GM12875 (cell line): ENCODE results near the gene CAMKK1.

Source experiments
- H3K4me3 ChIP-seq: one replicate; pipeline ENCODE4 v1.5.1; 2011; ENCODE audit warnings: low read depth, low read length, control low read depth
- TF ChIP-seq, protein P1 (sequence below): IDR thresholded peaks from 2 replicates; pipeline ENCODE4 v1.5.1; 2011; ENCODE audit warnings: low read depth, mild to moderate bottlenecking, control low read depth, inconsistent platforms, low read length, moderate library complexity, borderline replicate concordance; ENCODE audit not compliant: insufficient read depth

Gene CAMKK1

DNA sequence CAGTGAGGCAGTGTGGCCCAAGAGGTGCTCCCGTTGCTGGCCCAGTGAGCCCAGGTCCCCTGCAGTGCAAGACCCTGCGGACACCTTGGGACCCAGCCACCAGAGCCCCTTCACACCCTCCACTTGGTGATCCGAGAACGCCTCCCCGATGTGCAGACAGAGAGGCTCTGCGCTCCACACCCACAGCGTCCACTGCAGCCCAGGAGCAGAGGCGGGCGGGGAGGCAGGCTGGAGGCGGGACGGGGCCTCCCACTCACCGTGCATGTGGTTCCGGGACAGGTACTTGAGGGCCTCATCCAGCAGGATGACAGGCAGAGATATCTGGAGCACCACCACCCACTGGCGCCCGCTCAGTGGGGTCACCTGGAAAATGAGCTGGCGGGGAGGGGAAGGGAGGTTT lies 35.6 kb upstream of the CAMKK1 start:
- no peak overlapping the region for H3K4me3 ChIP-seq
- TF ChIP-seq, protein P1, sequence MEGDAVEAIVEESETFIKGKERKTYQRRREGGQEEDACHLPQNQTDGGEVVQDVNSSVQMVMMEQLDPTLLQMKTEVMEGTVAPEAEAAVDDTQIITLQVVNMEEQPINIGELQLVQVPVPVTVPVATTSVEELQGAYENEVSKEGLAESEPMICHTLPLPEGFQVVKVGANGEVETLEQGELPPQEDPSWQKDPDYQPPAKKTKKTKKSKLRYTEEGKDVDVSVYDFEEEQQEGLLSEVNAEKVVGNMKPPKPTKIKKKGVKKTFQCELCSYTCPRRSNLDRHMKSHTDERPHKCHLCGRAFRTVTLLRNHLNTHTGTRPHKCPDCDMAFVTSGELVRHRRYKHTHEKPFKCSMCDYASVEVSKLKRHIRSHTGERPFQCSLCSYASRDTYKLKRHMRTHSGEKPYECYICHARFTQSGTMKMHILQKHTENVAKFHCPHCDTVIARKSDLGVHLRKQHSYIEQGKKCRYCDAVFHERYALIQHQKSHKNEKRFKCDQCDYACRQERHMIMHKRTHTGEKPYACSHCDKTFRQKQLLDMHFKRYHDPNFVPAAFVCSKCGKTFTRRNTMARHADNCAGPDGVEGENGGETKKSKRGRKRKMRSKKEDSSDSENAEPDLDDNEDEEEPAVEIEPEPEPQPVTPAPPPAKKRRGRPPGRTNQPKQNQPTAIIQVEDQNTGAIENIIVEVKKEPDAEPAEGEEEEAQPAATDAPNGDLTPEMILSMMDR: no peak

DNA sequence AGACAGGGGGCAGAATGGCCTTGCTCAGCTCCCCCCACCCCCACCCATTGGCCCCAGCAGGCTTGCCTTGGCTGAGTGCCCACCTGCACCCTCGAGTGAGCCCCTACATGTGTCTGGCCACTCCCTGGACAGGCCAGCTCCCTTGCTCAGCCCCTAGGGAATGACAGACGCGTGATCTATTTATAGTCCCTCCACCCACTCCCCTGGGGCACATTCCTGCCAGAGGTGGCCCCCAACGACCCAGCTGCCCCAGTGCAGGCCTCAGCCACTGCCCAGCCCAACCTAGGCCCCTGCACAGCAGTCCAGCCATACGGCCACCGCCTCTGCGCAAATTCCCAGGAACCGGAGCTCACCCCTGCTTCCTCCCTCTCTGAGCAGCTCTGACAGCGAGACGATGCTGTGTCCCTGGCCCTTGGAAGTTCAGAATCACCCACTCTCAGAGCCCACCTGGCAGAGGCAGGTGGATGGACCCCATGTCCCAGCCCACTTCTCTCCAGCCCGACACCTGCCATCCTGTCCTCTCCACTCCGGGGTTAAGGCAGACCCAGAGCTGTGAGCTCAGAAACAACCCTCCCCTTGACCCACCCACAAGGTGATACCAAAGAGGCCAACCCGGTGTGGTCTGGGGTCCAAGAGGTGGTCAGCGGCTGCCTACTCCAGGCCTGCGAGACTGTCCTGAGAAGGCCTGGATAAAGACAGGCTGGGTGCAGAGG lies 34.9 kb upstream of the CAMKK1 start:
- no peak overlapping the region for H3K4me3 ChIP-seq
- TF ChIP-seq, protein P1: no peak

DNA sequence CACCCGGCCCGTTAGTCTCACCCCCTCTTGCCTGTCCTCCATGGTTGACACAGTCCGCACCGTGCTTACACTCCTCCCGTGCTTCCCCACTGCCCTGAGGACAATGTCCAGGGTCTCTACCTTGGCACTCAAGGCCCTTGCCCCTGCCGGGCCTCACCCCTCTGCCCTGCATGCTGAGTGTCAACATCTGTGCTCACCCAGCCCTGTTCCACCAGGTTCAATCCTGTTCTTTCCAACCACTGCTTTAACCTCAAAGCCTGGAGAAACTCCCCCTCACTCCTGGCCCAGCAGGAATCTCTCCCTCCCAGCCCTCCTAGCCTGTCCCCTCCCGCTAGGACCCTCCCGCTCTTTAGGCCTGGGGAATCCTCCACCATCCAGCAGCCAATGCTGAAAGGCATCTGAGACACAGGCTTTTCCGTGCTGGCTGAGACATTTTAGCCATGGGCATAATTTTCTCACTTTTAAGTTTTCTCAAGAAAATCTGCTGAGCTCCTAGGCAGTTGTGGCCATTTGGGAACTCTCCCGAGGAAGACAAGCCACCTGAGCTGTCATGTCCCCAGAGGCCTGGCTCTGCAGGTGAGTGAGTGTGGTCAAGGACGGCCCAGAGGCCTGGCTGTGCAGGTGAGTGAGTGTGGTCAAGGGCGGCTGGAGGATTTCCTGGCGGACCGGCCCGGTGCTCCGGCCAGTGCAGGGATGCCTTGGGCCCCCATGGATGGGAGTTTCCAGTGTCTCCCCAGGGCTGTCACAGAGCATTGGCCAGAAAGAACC lies 34.2 kb upstream of the CAMKK1 start:
- TF ChIP-seq, protein P1: no peak
- no peak overlapping the region for H3K4me3 ChIP-seq

DNA sequence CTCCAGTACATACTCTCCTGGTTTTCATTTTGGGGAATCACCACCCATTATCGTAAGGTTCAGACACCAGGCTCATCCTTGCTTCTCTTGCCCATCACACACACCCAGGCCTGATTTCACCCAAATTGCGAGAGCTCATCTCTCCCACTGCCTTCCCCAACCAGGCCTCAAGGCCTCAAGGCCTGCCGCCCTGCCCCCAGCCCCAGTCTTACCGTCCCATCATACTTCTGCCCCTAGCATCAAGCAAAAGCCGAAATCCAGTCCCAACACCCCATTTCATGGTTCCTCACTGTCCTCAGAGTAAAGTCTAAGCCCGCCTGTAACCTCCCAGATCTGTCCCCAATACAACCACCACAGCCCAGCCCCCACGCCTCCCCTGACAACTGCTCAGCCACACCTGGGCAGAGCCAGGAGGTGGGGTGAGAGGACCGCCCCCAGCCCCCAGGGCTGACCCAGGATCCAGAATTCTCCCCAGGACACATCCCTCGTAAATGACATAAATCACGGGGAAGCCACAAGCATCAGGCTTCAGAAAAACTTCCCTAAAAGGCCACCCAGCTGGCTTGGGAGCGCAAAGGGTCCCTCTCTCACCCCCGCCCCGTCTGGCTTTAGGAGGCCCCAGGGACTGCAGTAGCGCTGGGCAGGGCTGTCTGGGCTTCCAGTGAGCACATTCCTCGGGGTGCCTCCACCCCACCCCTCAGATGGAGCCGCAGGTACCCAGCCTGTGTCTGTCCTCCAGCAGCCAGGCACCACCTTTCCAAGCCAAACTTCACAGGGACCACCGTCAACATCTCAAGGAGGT lies 33.0 kb upstream of the CAMKK1 start:
- TF ChIP-seq, protein P1: no peak
- H3K4me3 ChIP-seq: no peak overlapping the region

DNA sequence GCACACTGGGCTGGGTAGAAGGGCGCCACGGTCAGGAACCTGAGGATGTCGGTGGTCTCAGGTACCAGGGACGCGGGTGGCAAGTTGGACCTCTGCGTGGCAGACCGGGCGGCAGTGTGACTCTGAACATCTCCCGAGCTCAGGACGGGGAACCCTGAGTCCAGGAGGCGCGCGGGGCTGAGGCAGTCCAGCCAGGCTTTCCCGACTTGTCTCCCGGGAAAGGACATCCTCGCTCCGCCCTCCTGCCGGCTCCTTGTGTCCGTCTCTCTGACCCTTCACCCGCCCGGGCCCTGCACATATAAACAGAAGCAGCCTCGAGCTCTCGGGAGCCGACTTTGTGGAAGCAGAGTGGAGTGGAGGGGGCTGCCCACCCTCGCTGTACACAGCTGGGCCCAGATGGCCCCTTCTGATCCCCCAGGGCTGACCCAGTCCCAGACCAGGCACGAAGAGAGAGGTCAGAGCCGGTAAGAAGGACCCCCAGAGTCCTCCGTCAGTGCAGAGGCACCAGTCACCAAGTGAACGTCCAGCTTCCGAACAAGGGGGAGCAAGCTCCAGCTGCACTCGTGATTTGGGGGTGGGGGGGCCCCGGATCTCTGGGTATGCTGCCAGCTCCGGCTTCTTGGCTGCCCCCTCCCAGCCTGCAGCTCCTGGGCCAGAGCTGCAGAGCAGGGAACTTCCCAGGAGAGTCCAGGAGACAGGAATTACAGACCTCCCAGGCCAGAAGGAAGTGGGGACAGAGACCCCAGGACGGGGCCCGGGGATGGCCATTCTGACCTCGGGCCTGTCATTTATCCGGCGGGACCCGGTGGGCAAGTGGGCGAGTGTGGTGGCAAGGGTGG lies 31.9 kb upstream of the CAMKK1 start:
- H3K4me3 ChIP-seq: no peak overlapping the region
- TF ChIP-seq, protein P1: no peak

DNA sequence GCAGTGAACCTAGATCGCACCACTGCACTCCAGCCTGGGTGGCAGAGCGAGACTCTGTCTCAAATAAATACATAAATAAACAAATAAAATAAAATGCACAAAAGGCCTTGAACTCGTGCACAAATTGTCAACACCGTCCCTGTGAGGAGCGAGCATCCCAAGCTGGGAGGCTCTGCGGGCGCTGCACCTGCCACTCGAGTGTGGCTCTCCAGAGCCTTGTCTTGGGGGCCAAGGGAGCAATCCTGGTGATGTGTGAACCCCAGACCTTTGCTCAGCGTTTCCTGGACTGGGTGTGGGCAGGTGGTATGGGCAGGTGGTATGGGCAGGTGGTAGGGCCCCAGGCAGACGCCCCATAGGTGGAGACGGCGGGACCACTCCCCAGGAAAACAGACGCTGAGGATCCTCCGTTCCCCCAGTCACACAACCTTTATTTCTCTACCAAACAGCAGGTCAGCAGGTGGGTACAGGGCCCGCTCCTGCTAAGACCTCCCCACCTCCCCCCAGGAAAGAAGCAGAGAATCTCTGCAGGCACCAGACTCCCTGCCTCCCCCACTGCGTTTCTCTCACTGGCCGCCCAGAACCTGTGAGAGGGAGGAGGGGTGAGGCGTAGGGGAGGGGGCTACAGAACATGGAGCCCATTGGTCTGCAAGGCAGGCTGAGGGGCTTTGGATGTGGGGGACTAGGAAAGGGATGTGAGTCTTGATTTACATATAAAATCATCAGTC lies 30.8 kb upstream of the CAMKK1 start:
- TF ChIP-seq, protein P1: no peak
- no peak overlapping the region for H3K4me3 ChIP-seq
